ENCODE data around the gene ELOA2. TPM values are rescaled to one million over a fixed set of nuclear protein-coding genes. Genes with fewer than 3 reads are reported as not detected.
"Not testable (repeated sequence)": the region's sequence is repeated elsewhere in the genome, so short reads cannot be mapped to it uniquely, and the experiment has no call there.

Gene ELOA2
- total RNA-seq, 2 donors from 2014 or later, result not detected

DNA sequence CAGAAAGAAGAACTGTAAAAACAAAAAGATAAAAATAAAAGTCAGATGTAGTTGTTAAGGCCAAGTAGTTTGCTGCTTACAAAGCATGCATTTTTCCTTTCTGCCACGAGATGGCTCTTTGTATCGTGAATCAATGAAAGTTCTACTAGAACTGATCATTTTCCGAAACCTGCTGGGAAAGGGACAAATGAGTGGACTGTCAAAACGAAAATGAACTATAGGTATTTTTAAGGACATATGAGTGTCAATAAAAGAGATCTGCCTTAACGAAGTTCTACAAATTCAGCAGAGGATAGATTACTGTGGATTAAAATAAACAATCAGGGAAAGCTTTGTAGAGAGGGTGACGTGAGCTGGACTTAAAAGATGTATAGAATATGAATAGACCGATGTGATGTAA, 15.0 kb upstream of the ELOA2 start:
- H3K9me3 ChIP-seq, result no peaks in the 10 kb centered on the region
- no peaks in the 10 kb centered on the region for H3K27me3 ChIP-seq
- TF ChIP-seq, protein P1, sequence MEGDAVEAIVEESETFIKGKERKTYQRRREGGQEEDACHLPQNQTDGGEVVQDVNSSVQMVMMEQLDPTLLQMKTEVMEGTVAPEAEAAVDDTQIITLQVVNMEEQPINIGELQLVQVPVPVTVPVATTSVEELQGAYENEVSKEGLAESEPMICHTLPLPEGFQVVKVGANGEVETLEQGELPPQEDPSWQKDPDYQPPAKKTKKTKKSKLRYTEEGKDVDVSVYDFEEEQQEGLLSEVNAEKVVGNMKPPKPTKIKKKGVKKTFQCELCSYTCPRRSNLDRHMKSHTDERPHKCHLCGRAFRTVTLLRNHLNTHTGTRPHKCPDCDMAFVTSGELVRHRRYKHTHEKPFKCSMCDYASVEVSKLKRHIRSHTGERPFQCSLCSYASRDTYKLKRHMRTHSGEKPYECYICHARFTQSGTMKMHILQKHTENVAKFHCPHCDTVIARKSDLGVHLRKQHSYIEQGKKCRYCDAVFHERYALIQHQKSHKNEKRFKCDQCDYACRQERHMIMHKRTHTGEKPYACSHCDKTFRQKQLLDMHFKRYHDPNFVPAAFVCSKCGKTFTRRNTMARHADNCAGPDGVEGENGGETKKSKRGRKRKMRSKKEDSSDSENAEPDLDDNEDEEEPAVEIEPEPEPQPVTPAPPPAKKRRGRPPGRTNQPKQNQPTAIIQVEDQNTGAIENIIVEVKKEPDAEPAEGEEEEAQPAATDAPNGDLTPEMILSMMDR (IDR thresholded peaks at IDR 0.05), result peak; percentile 27 to 72 (median 63)
- no peak for TF ChIP-seq POLR2A (IDR thresholded peaks at IDR 0.05)
- 24 to 25% methylated on average over 7 of the region's 7 CpGs for WGBS, 2 donors
- peak; percentile 15 to 42 (median 22) for DNase-seq
- H3K27ac ChIP-seq, result no peak overlapping the region
- intact Hi-C loops (cut with DNase I), result no loop called here
- H3K4me3 ChIP-seq, result no peak overlapping the region
- H3K36me3 ChIP-seq (replicated peaks in 1 of 2; ENCODE audit: insufficient read depth in 1 of 2, low read depth in 2 of 2), result no peaks in the 10 kb centered on the region
- ATAC-seq, result no peak
- no peaks in the 10 kb centered on the region for H3K4me1 ChIP-seq

DNA sequence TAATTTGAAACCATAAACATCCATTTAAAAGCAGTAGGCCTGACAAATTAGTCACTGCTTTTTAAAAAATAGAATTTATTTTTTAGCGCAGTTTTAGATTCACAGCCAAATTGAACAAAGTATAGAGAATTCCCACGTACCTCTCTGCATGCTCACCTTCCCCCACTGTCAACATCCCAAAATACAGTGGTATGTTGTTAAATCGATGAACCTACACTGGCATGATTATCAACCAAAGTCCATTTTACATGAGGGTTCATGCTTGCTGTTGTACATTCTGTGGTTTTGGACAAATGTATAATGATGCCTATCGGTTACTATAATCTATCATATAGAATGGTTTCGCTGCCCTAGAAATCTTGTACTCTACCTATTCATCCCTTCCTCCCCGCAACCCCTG, 5.6 kb upstream of the ELOA2 start:
- Histone ChIP-seq H3K9me3 (no peaks in the 10 kb centered on the region), H3K4me3 (no peak overlapping the region), H3K27ac (no peak overlapping the region), H3K27me3 (no peaks in the 10 kb centered on the region), H3K36me3 (replicated peaks in 1 of 2; ENCODE audit: insufficient read depth in 1 of 2, low read depth in 2 of 2) (no peaks in the 10 kb centered on the region), H3K4me1 (no peaks in the 10 kb centered on the region)
- intact Hi-C loops (cut with DNase I), result no loop called here
- TF ChIP-seq POLR2A (IDR thresholded peaks at IDR 0.05), result no peak
- TF ChIP-seq, protein P1 (IDR thresholded peaks at IDR 0.05), result no peak
- ATAC-seq, result no peak
- 92 to 95% methylated on average over 6 of the region's 6 CpGs for WGBS, 2 donors
- DNase-seq, result no peak

DNA sequence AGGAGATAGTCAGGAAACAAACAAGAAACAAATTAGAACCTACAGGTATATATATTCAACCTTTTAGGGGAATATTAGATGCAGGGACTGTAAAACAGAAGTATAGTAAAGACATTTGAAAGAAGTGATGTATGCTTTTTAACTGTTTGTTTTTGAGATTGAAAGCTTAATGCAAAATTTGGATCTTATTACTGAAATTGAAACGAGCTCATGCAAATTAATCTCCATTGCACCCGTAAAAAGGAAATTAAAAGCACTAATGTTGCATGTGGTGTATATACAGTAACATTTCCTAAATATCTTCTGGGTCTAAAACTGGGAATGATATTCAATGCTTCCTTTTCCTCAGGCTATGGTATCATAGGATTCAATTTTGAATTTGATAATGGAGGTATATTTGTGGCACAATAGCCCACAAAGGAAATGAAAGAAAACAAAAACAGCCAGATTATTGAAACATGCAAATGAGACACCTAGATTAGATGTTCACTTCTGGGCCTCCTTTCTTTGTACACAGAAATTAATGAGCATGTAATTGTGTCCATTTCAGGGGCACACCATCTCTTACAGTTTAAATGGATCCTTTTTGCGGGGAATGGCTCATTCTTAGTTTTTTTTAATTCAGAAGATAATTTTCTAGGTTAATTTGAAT, 1.6 kb upstream of the ELOA2 start:
- Histone ChIP-seq H3K36me3 (replicated peaks in 1 of 2; ENCODE audit: insufficient read depth in 1 of 2, low read depth in 2 of 2) (no peaks in the 10 kb centered on the region), H3K4me3 (no peak overlapping the region), H3K9me3 (no peaks in the 10 kb centered on the region), H3K4me1 (no peaks in the 10 kb centered on the region), H3K27me3 (no peaks in the 10 kb centered on the region), H3K27ac (no peak overlapping the region)
- 68 to 73% methylated on average over 3 of the region's 3 CpGs for WGBS, 2 donors
- no peak for TF ChIP-seq POLR2A (IDR thresholded peaks at IDR 0.05)
- TF ChIP-seq, protein P1 (IDR thresholded peaks at IDR 0.05), result no peak
- ATAC-seq (no peak), DNase-seq (no peak)
- intact Hi-C loops (cut with DNase I), result no loop called here

DNA sequence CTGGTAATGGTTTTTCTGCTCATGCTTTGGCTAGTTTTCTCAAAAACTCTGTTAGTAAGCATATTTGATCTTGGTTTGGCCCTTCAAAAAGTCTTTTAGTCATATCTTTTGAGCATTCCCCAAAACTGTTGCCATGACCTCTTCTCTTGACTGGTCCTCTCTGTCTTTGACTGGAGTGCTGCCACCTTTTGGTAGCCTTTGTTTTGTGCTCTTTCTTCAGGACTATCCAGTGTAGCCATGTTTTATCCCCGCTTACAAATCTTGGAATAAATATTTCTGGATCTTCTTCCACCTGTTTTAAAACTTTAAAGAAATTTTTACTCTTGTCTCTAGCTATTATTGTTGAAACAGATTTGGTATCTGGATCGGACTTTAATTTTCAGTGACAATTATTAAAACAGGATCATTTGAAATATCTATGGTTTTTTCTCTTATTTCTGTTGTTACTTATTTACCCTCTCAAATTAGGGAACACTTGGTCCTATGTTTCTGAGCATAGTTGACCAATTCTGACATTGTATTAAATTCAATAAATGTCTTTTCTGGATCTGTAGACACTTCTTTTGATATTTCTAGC, 965 bp upstream of the ELOA2 start:
- TF ChIP-seq POLR2A (IDR thresholded peaks at IDR 0.05), result no peak
- TF ChIP-seq, protein P1 (IDR thresholded peaks at IDR 0.05), result peak in 6 of 7 experiments; percentile 12 to 37 (median 27)

DNA sequence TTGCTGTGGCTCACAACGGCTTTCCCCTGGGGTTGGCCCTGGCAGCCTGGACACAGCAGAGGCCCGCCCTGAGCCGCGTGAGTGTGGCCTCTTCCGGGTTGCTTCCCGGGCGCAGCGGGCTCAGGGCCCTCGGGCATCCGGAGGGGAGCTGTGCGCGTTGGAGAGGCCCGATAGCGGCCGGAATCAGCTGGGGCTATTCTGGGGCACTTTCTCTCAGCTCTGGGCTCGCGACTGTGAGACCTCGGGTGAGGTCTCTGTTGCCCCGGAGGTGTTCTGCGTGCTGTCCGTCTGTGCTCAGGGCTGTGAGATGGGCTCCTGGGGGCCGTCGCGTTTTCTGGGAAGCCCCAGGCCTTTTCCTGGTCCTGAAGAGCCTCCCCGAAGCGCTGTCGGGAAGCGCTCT, 830 bp downstream of the ELOA2 start:
- H3K27ac ChIP-seq; H3K4me3 ChIP-seq; DNase-seq; H3K27me3 ChIP-seq; H3K4me1 ChIP-seq; H3K36me3 ChIP-seq (replicated peaks in 1 of 2; ENCODE audit: insufficient read depth in 1 of 2, low read depth in 2 of 2); intact Hi-C loops (cut with DNase I); H3K9me3 ChIP-seq; ATAC-seq: not testable (repeated sequence)
- WGBS, 2 donors, result 89 to 100% methylated on average over 3 to 27 of the region's 28 CpGs

More for the DNA sequence above, 965 bp upstream of the ELOA2 start:
- DNase-seq (peak in 2 of 4 donors; percentile 15 to 35), ATAC-seq (no peak)
- H3K4me3 ChIP-seq, result no peak overlapping the region
- no peaks in the 10 kb centered on the region for H3K27me3 ChIP-seq
- no peaks in the 10 kb centered on the region for H3K9me3 ChIP-seq
- H3K27ac ChIP-seq, result no peak overlapping the region
- H3K36me3 ChIP-seq (replicated peaks in 1 of 2; ENCODE audit: insufficient read depth in 1 of 2, low read depth in 2 of 2), result no peaks in the 10 kb centered on the region
- 56 to 74% methylated on average over 2 of the region's 2 CpGs for WGBS, 2 donors
- no peaks in the 10 kb centered on the region for H3K4me1 ChIP-seq
- intact Hi-C loops (cut with DNase I), result no loop called here
